AG08396 (cell line): ENCODE results near the gene WDR47.
"Not testable (repeated sequence)": the region's sequence is repeated elsewhere in the genome, so short reads cannot be mapped to it uniquely, and the experiment has no call there.

Source experiments
- DNase-seq: peaks from one replicate; pipeline ENCODE4 v3.0.0; 2012; ENCODE audit warnings: low spot score, mixed read lengths

Gene WDR47

DNA sequence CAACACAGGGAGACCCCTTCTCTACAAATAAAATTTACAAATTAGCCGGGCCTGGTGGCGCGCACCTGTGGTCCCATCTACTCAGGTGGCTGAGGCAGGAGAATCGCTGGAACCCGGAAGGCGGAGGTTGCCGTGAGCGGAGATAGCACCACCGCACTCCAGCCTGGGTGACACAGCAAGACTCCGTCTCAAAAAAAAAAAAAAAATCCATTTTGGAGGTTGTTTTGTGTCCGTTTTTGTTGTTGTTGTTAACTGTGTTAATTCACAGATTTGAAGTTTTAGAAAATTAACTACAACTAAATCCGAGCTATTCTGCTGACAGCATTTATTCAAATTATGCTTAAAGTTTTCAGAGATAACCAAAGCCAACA lies 79.2 kb downstream of the WDR47 start:
- no peak for DNase-seq

DNA sequence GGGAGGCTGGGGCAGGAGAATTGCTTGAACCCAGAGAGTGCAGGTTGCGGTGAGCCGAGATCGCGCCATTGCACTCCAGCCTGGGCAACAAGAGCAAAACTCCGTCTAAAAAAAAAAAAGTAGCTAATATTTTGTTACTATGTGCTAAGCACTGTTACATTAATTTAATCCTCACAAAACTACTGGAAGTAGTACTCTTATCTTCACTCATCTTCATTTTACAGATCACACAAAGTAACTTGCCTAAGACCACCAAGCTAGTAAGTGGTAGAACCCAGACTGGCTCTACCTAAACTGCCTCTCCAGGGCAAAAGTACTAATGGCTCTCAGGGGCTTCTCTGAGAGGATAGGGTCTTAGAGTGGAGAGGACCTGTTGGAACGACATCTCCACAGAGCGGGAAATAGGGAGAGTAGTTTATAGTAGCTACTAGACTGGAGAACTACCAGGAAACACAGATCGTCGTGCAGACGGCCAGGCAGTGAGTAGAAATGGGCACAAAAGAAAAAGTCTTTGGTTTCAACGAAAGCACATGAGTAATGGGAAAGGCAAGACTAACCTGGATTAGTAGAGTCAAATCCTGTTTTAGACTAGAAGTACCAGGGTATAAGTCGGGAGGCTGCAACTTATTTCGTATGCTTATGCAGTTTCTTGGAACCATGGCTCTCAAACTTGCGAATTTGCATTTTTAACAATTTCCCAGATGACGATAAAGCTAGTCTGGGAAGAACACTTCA lies 80.0 kb downstream of the WDR47 start:
- no peak for DNase-seq

DNA sequence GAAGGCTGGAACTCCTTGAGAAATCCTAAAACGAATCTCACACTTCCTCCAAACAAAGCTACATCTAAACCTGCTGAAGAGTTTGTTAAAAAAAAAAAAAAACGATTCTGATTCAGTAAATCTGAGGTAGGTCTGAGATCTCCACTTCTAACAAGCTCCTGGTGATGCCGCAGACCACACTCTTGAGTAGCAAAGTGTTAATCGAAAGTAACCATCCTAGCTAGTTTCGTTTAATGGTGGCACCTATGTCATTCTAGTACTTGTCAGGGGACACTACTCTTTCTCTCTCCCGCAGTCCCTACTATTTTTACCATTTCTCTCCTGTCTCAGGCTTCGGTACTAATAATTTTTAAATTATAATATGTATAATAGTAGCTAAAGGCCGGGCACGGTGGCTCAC lies 80.7 kb downstream of the WDR47 start:
- DNase-seq = no peak

DNA sequence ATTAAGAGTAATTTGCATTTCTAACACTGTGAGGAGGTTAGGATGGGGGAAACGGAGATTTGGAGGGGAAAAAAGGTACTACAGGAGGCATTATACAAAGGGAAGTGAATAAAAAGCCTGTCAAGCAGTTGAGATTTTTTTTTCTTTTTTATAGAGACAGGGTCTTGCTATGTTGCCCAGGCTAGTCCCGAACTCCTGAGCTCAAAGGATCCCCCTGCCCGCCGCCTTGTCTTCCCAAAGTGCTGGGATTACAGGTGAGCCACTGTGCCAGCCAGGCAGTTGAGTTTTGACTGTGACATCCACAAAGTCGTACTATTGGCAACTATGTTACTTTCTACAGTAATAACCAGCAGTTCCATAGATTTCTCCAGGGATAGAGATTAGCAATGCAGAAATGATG lies 81.2 kb downstream of the WDR47 start:
- no peak for DNase-seq

DNA sequence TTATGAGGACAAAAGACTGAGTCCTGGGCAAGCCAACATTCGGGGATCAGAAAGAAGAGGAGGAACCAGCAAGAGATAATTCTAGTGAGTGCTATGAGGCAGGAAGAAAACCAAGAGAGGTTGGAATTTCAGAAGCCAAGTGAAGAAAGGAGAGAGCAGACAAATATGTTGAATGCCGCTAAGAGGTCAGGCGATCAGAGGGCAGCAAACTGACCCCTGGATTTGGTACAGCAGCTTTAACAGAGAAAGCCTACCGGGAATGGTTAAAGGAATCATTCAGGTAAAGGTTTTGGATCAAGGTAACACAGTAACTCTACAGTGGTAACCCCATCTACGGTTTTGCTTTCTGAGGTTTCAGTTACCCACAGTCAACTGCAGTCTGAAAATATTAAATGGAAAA lies 84.0 kb downstream of the WDR47 start:
- no peak for DNase-seq

DNA sequence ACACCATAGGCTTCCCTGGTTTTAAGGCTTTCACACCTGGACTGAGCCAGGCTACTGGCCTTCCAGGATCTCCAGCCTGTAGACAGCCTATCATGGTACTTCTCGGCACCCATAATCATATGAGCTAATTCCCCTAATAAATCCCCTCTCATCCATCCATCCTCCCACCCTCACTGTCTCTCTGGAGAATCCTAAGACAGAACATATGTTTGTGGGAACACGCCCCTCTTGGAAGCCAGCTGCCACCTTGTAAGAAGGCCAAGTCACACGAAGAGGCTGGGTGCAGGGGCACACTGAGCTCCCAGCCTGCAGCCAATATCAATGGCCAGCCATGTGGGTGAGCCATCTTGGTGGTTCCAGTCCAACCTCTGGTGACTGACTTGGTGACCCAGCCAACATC lies 86.0 kb downstream of the WDR47 start:
- no peak for DNase-seq

DNA sequence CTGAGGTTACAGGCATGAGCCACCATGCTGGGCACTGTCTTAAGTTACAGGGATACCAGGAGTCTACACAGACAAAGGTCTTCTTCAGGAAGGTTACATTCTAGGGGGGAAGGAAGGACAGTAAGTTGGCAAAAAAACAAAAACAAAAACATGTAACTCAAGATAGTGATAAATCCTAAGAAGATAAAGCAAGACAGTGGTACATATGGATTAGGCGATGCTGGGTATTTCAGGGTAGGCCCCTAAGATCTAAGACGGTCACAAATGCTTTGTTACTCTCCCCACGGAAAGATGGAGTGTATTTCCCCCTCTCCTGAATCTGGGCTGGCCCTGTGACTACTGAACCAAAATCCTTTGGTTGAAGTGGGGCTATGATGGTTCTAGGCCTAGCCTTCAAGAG lies 86.8 kb downstream of the WDR47 start:
- DNase-seq = no peak

DNA sequence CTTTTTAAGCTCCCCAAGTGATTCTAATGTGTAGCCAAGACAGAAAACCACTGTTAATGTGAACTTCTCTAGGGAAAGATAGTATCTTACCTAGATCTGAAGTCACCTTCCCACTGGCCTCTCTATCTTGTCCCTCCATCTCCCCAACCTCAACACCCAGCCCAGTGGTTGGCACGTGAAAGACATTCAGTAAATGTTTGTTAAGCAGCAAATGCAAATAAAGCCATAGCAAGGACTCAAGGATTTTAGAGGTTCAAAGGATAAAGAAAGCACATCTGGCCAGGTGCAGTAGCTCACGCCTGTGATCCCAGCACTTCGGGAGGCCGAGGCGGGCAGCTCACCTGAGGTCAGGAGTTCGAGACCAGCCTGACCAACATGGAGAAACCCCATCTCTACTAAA lies 88.5 kb downstream of the WDR47 start:
- no peak for DNase-seq

DNA sequence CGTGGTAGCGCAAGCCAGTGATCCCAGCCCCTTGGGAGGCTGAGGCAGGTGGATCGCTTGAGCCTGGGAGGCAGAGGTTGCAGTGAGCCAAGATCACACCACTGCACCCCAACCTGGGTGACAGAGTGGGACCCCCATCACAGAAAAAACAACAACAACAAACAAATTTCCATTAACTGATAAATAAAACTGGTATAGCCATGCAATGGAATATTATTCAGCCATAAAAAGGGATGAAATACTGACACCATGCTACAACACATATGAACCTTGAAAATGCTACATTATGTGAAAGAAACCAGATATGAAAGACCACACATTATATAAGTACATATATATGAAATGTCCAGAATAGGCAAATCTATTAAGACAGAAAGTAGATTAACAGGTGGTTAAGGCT lies 90.7 kb downstream of the WDR47 start:
- DNase-seq = no peak

DNA sequence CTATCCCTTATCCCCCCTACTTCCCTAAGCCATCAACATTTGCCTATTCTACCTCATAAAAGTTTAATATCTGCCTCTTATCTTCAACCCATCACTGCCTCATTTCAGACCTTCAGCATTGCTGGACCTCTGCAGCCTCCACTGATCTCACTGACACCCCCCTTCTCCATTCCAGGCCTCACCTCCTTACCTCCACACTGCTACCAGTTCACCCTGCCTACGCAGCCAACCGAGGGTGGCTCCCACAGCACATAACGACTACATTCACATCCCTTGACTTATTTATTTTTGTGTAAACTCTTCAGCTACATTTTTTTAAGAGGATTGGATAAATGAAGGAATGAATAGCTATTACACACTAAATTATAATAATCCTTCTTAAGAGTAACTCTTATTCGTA lies 92.9 kb downstream of the WDR47 start:
- DNase-seq = no peak

DNA sequence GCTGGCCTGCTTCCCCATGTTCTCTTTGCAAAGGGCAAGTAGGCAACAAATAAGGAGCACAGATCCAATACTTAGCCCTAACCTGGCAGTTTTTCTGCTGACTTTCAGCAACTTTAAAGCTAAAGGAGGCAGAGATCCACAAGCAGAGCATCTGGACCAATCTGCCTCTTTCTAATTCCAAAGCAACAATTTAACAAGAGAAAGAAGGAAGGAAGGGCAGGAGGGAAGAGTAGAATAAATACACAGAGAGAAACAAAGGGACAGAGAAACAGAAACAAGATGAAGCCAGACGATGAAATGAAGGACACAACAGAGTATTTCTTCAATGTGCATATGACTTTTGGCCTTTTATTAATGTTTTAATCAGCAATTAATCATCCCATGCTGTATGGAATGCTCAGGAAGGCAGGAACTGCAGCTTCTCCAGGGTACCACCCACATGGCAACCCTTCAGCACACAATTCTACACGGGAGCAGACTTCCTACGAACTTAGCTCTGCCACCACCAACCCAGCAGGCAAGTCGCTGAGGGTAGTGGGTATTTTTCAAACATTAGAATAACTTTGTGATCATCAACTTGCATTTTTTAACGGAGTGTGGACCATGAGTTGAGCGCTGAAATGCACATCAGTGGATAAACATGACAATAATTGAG lies 93.9 kb downstream of the WDR47 start:
- no peak for DNase-seq

DNA sequence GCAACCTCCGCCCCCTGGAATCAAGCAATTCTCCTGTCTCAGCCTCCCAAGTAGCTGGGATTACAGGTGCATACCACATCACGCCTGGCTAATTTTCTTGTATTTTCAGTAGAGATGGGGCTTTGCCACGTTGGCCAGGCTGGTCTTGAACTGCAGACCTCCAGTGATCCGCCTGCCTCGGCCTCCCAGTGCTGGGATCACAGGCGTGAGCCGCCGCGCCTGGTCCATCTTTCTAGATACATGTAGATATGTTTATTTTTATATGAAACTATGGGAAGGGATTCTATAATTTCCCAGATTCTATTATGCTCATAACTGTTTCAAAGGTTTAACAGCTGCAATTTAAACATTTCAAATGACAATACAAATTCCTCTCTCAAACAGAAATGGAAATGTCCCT lies 105.7 kb downstream of the WDR47 start:
- DNase-seq = no peak

DNA sequence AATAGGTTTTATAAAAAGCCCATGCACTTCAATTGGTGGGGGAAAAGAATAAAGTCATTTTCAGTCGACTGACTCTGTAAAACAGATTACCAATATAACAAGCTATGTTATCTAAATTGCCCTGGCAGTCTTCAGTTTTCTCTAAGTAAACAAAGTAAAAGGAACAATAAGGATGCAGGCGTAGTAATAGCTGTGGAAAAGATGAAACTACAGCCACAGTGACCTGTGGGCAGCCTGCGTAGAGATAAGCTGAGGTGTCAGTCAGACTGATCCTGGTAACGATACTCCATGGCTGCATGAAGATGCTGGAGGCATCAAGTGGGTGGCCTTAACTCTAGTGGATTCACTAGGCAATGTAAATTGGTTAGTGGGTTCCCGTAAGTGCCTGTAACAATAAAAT lies 108.0 kb downstream of the WDR47 start:
- DNase-seq = no peak

DNA sequence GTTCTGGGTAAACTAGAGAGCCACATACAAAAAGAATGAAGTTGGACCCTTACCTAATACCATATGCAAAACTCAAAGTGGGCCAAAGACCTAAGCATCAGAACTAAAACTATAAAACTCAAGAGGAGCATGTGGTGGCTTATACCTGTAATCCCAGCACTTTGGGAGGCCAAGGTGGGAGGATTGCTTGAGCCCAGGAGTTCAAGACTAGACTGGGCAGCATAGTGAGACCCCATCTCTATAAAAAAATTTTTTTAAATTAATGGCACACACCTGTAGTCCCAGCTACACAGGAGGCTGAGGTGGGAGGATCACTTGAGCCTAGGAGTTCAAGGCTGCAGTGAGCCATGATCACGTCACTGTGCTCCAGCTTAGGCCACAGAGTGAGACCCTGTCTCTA lies 114.3 kb downstream of the WDR47 start:
- DNase-seq = not testable (repeated sequence)

DNA sequence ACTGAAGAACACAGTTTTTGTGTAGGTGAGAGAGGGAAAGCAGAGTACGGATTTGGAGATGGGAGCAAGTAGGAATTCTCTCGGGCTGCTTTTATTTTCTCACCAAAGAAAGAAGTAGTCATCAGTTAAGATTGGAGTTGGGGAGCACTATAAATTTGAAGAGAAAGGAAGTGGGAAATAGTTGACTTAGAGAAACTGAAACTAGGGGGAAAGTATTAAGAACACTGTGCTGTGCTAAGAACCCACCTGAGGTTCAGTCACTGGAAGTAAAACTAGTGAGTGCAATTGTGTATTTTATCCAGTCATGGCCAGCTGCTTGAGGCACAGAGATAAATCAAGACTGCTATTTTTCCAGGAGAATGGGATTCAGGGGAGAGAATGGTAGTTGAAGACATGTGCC lies 116.0 kb downstream of the WDR47 start:
- DNase-seq = no peak
